Prostate gland (tissue), 2 donors: Measurements from ENCODE around the gene GTF3C2. TPM values are rescaled to one million over a fixed set of nuclear protein-coding genes. Genes with fewer than 3 reads are reported as not detected.

Source experiments
- DNase-seq: peaks from one replicate; pipeline ENCODE4 v3.0.0-alpha.2; 2019; ENCODE audit warnings: low spot score
- H3K27ac ChIP-seq, 2 donors: fragments of 200-600 bp; sonication (generic); 2 replicates each; pipeline ENCODE4 v1.5.1; 2017 to 2019
- H3K27me3 ChIP-seq: fragments of 200-600 bp; sonication (generic); replicated peaks from 2 replicates; pipeline ENCODE4 v1.5.1; 2019; ENCODE audit not compliant: insufficient read depth
- H3K36me3 ChIP-seq, 2 donors: fragments of 200-600 bp; sonication (generic); 1 replicate in 1 of 2; 2 replicates in 1 of 2; pipeline versions ENCODE4 v1.5.1 to v1.8.1; 2017 to 2019
- H3K4me1 ChIP-seq: fragments of 200-600 bp; sonication (generic); replicated peaks from 2 replicates; pipeline ENCODE4 v1.5.1; 2019
- H3K4me3 ChIP-seq, 2 donors: fragments of 200-600 bp; sonication (generic); 2 replicates each; pipeline ENCODE4 v1.5.1; 2017 to 2019
- H3K9me3 ChIP-seq: fragments of 200-600 bp; sonication (generic); 2 replicates; pipeline ENCODE4 v1.5.1; 2017
- POLR2A ChIP-seq: fragments of 450-650 bp; IDR thresholded peaks from one replicate; pipeline ENCODE4 v1.6.1; 2016; ENCODE audit warnings: antibody characterized with exemption, mild to moderate bottlenecking
- POLR2AphosphoS5 ChIP-seq: sonication (generic); formaldehyde crosslinking; IDR thresholded peaks from one replicate; pipeline ENCODE4 v1.6.1; 2017; ENCODE audit warnings: antibody characterized with exemption
- WGBS: methylation state at CpG from one replicate; pipeline ENCODE4 v1.1.5; 2018; 5-methylcytosine and 5-hydroxymethylcytosine counted together
- intact Hi-C: fragments of 100-400 bp; cut with DNase I; formaldehyde crosslinking; loops from one replicate; pipeline ENCODE4 v1.14.2; 2022
- total RNA-seq, 2 donors: library from RNA; depleted of rRNA; stranded (reverse); fragments of >200 nt; gene quantifications; one replicate each; pipeline ENCODE4 v1.1.0, GENCODE V29; 2016
- TF ChIP-seq, protein P1 (sequence below), 4 experiments: fragments of 200-600 bp in 2 of 4; fragments of 450-650 bp in 2 of 4; sonication (generic) in 2 of 4; IDR thresholded peaks; 1 replicate in 3 of 4; 2 replicates in 1 of 4; pipeline ENCODE4 v1.5.1; 2016 to 2019; ENCODE audit warnings: antibody characterized with exemption in 4 of 4, mild to moderate bottlenecking in 2 of 4, moderate library complexity in 2 of 4

The GTF3C2 gene
- total RNA-seq, 2 donors from 2014 or later, result 41.2 to 66.1 TPM

GRCh38 chr2:27285481-27285880, 71.1 kb downstream of the GTF3C2 start:
- Histone ChIP-seq H3K36me3 (no peaks in the 10 kb centered on the region), H3K27ac (no peak overlapping the region), H3K4me1 (no peaks in the 10 kb centered on the region), H3K4me3 (no peak overlapping the region), H3K9me3 (no peaks in the 10 kb centered on the region), H3K27me3 (no peaks in the 10 kb centered on the region)
- 84% methylated on average over 6 of the region's 6 CpGs for WGBS
- intact Hi-C loops, result loop anchor here (10.0 kb wide), 1 partner anchor 321 kb away; no protein-coding TSS in a partner anchor
- DNase-seq, result no peak
- TF ChIP-seq POLR2AphosphoS5, result no peak
- TF ChIP-seq, protein P1, sequence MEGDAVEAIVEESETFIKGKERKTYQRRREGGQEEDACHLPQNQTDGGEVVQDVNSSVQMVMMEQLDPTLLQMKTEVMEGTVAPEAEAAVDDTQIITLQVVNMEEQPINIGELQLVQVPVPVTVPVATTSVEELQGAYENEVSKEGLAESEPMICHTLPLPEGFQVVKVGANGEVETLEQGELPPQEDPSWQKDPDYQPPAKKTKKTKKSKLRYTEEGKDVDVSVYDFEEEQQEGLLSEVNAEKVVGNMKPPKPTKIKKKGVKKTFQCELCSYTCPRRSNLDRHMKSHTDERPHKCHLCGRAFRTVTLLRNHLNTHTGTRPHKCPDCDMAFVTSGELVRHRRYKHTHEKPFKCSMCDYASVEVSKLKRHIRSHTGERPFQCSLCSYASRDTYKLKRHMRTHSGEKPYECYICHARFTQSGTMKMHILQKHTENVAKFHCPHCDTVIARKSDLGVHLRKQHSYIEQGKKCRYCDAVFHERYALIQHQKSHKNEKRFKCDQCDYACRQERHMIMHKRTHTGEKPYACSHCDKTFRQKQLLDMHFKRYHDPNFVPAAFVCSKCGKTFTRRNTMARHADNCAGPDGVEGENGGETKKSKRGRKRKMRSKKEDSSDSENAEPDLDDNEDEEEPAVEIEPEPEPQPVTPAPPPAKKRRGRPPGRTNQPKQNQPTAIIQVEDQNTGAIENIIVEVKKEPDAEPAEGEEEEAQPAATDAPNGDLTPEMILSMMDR (IDR thresholded peaks at IDR 0.05), result no peak
- no peak for TF ChIP-seq POLR2A

GRCh38 chr2:27284996-27285395, 71.6 kb downstream of the GTF3C2 start:
- TF ChIP-seq, protein P1 (IDR thresholded peaks at IDR 0.05), result no peak
- TF ChIP-seq POLR2AphosphoS5, result no peak
- no peak for DNase-seq
- H3K9me3 ChIP-seq, result no peaks in the 10 kb centered on the region
- H3K4me1 ChIP-seq, result no peaks in the 10 kb centered on the region
- H3K4me3 ChIP-seq, result no peak overlapping the region
- WGBS, result 84% methylated on average over 1 of the region's 1 CpG
- no peaks in the 10 kb centered on the region for H3K27me3 ChIP-seq
- no peak overlapping the region for H3K27ac ChIP-seq
- no peaks in the 10 kb centered on the region for H3K36me3 ChIP-seq
- intact Hi-C loops, result loop anchor here (5.0 to 10.0 kb wide), 2 partner anchors 188 to 320 kb away; no protein-coding TSS in a partner anchor

DNA sequence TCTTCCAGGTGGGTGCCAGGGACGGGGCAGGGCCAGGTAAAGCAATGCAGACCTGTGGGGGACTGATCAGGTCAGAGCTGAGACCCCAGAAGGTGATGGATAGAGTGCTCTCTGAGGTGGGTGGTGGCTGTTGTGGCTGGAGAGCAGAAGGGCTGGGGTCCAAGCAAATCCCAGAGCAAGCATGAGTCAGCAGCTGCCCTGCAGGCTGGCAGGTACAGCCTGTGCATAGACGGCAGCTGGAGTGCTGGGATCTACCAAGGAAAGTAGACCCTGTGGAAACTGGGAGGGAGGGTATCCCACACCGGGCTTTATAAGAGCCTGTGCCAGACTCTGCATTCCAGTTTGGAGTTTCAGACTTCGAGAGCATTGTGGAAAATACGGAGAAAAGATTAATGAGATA, 73.7 kb downstream of the GTF3C2 start:
- Histone ChIP-seq H3K4me3 (no peak overlapping the region), H3K36me3 (no peaks in the 10 kb centered on the region), H3K27me3 (no peaks in the 10 kb centered on the region), H3K27ac (no peak overlapping the region), H3K9me3 (no peaks in the 10 kb centered on the region), H3K4me1 (no peaks in the 10 kb centered on the region)
- WGBS, result 41% methylated on average over 5 of the region's 5 CpGs
- no peak for TF ChIP-seq POLR2AphosphoS5
- TF ChIP-seq, protein P1 (IDR thresholded peaks at IDR 0.05), result no peak
- no peak for TF ChIP-seq POLR2A
- DNase-seq, result no peak
- intact Hi-C loops, result loop anchor here (5.0 to 10.0 kb wide), 2 partner anchors 186 to 318 kb away; no protein-coding TSS in a partner anchor

GRCh38 chr2:27281855-27282559, 74.6 kb downstream of the GTF3C2 start, which contains the start of gene TRIM54:
Gene TRIM54, plus strand, starts transcription at chr2:27282429. Its CDS starts 303 bp downstream, at chr2:27282732.
- Histone ChIP-seq H3K27me3 (no peaks in the 10 kb centered on the region), H3K27ac (no peak within 1 kb of the TSS), H3K9me3 (no peaks in the 10 kb centered on the region), H3K4me1 (no peaks in the 10 kb centered on the region), H3K36me3 (no peaks in the 10 kb centered on the region), H3K4me3 (no peak within 1 kb of the TSS)
- intact Hi-C loops, result loop anchor here (5.0 to 10.0 kb wide), 2 partner anchors 185 to 317 kb away; no protein-coding TSS in a partner anchor
- TF ChIP-seq, protein P1 (IDR thresholded peaks at IDR 0.05), result no peak
- TF ChIP-seq POLR2AphosphoS5 (no peak), POLR2A (no peak)
- WGBS, result 76% methylated on average over 5 of the region's 5 CpGs
- DNase-seq, result no peak

- Histone ChIP-seq H3K36me3 (no peaks in the 10 kb centered on the region), H3K9me3 (no peaks in the 10 kb centered on the region), H3K27ac (no peak overlapping the region), H3K4me1 (no peaks in the 10 kb centered on the region), H3K27me3 (no peaks in the 10 kb centered on the region), H3K4me3 (no peak overlapping the region)
- no peak for DNase-seq
- 82% methylated on average over 3 of the region's 3 CpGs for WGBS
- intact Hi-C loops, result loop anchor here (5.0 to 10.0 kb wide), 2 partner anchors 184 to 317 kb away; no protein-coding TSS in a partner anchor
- no peak for TF ChIP-seq POLR2AphosphoS5
- TF ChIP-seq, protein P1 (IDR thresholded peaks at IDR 0.05), result no peak
- no peak for TF ChIP-seq POLR2A
Observed at GRCh38 chr2:27281442-27281841, 75.1 kb downstream of the GTF3C2 start.
